ENCODE results near the gene MINDY4. TPM values are rescaled to one million over a fixed set of nuclear protein-coding genes. Genes with fewer than 3 reads are reported as not detected.

Gene MINDY4
- total RNA-seq, 1 donor from 2014 or later, result 8.5 TPM

GRCh38 chr7:30743371-30744074, 27.7 kb upstream of the MINDY4 start:
- DNase-seq, result no peak

- DNase-seq, result no peak
These were observed 27.2 kb upstream of the MINDY4 start for GRCh38 chr7:30744075-30744417.

DNA sequence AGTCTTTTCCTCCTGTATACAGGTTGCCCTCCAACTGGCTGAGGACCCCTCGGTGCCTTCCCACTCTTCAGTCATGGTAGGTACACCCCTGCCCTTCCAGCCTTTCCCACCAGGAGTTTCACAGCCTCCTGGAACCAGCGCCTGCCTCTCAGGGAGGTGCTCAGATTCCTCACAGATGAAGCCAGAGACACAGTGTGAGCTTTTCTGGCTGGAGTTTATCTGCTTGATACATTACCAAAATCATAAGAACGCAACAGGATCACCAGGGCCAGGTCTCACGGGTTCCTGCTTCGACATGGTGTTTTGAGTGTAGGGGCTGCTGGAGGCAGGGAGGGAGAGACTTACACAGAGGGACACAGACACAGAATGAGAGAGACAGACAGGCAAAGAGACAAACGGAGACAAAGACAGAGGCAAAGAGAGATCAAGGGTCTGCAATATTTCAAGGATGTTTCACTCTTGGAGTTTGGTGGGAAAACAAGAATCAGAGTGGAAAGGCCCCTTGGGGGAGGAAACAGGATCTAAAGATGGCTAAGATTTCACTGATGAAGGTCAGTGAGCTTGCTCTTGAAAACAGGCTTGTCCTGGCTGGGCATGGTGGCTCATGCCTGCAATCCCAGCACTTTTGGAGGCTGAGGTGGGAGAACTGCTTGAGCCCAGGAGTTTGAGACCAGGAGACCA, 25.8 kb upstream of the MINDY4 start:
- no peak for DNase-seq

GRCh38 chr7:30750010-30750409, 21.2 kb upstream of the MINDY4 start:
- no peak for DNase-seq

DNA sequence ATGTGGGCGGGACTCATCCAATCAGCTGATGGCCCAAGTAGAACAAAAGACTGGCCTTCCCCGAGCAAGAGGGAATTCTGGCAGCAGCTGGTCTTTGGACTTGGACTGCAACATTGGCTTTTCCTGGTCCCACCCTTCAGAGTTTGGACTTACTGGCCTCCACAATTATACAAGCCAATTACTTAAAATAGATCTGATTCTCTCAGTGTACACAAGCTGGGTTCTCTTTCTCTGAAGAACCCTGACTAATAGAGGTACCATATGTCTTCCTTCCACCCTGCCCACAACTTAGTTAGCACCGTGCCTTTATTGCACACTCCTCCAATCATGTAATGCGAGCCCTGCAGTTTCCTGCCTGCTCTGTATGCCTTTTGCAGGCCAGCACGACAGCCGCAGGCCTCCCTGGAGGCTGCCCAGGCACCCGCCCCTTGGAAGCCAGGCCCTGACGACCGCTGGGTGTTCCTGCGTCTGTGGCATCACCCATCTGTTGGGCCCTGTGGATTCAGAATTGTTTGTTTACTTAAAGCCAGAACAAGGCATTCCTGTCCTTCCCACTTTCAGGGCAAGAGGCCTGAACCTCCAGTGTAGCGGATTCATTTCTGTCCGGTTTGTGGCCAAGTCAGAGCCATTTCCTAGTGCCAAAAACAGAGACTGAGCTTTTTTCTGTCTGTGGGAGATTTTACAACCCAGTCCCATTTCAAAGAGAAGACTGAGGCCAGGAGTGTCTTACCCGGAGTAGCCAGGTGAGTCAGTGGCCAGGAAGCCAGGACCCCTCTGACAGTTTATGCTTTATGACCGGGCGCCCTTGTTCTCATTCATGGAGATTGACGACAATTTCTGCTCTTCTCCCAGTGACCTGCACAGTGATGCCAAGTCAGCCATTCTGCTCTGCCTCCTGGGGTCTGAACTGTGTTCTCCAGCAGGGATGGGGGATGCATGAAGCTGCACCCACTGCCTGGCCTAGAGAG, 20.2 kb upstream of the MINDY4 start:
- peak; percentile 87 for DNase-seq

GRCh38 chr7:30751696-30752273, 19.4 kb upstream of the MINDY4 start, which contains the start of gene INMT:
Gene INMT (plus strand): TSS chr7:30752135. CDS start chr7:30752151, 16 bp downstream.
- no peak for DNase-seq

- no peak for DNase-seq
These were observed 18.7 kb upstream of the MINDY4 start for GRCh38 chr7:30752484-30752883.

DNA sequence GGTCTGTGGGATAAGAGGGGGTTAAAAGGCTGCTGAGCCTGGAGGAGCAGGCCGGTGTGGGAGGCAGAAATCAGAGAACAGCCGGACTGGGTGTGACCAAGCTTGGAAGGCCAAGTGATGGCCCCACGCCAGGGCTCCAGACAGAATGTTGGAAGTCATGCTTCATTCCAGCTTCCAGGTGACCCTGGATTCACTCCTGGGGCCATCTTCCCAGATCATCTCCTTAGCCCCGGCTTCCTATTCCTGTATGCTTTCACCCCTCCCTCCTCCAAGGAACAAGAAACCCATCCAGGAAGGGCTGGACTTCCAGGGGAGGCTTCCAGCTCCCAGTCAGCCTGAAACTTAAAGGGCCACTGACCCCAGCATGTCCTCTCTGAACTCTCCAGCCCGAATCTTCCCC, 18.2 kb upstream of the MINDY4 start:
- peak; percentile 95 for DNase-seq

- DNase-seq, result no peak
These were observed 16.8 kb upstream of the MINDY4 start for GRCh38 chr7:30754315-30754877.

DNA sequence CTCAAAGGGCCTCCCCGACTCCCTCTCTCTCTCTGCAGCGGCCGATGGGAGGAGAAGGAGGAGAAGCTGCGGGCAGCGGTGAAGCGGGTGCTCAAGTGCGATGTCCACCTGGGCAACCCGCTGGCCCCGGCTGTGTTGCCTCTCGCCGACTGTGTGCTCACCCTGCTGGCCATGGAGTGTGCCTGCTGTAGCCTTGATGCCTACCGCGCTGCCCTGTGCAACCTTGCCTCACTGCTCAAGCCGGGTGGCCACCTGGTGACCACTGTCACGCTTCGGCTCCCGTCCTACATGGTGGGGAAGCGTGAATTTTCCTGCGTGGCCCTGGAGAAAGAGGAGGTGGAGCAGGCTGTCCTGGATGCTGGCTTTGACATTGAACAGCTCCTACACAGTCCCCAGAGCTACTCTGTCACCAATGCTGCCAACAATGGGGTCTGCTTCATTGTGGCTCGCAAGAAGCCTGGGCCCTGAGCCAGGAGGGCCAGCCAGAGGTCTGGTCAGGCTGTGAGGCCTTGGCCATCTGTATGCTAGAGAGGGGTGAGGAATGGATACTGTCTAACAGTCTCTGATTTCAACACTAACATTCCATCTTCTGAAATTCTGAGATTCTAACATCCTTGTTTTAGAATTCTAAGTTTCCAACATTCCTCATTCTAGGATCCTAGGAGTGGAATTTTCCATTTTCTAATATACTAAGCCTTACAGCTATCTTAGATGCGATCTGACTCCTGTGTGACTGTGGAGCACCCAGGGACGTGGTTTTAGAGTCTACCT, 15.6 kb upstream of the MINDY4 start:
- DNase-seq, result peak; percentile 81

- peak; percentile 50 for DNase-seq
These were observed 13.9 kb upstream of the MINDY4 start for GRCh38 chr7:30757342-30757692.

GRCh38 chr7:30760514-30761213, 10.6 kb upstream of the MINDY4 start:
- no peak for DNase-seq

DNA sequence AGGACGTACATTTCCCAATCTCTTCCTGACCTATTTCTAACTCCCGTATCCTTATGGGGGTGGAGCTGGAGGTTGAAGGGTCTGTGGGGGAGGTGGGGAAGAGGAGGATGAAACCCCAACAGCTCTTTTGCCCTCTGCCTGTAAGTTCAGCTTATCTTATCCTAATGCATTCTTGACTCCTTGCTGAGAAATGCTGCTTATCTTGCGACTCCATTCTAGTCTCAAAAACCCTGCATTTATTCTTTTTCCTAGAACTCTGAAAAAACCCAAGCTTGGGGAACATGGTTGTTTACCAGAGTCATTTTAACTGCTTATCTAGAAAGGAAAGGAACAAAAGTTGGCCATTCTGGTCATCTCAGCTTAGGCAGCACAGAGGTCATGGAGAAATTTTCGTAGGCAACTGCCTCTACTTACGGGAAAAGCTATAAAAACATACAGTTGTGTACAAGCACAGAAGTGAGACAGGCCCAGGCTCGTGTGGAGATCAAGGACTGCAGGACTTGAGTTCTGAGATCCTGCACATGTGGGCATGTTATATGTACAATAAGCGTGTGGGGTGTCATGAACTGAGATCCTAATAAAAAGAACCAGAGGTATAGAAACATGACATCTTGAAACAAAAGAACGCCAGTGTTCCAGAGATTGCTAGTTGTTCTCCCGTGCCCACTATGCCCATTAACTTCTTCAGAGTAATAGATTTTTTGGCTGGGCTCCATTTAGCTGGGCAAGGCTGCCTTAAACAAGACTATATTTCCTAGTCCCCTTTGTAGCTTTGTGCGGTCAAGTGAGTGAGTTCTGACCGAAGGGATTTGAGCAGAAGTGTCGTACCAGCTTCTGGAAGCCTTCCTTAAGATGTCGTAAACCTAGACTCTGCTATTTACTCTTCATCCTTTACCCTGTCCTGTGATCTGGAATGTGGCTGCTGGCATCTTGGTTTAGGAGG, 9.7 kb upstream of the MINDY4 start:
- no peak for DNase-seq

- peak; percentile 85 for DNase-seq
These were observed 6.9 kb upstream of the MINDY4 start for GRCh38 chr7:30764030-30764975.

- no peak for DNase-seq
These were observed 5.8 kb upstream of the MINDY4 start for GRCh38 chr7:30765408-30765807.

DNA sequence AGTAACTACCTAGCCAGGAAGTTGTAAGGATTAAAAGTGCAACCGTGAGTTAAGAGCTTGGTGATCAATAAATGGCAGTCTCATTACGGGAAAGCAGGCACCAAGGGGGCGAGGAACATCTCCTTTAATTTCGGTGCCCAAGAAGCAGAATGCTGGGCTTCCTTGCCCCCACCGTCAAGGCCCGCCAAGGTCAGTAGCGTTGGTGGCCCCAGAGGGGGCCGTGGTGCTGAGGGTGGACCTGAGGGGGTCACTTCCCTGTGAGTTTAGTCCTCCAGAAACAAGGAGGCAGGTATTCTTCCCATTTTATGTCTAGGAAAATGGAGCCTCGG, 408 bp upstream of the MINDY4 start:
- no peak for DNase-seq

GRCh38 chr7:30771880-30772425, 736 bp downstream of the MINDY4 start:
- peak; percentile 26 for DNase-seq

DNA sequence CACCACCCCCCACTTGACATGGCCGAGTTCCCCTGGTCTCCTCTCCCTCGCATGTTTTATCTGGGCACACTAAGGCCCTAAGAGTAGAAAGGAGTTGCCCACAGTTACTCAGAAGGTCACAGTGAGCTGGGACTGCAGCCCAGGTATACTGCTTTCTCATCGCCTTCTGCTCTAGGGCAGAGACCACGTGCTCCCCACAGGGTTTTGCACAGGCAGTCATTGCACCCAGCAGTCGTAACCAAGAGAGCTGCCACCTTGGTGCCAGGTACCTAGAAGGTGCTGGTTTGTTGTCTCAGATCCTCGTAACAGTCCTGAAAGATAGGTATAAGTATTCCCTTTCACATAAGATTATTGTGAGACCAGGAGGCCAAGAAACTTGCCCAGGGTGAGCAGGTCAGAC, 1.8 kb downstream of the MINDY4 start:
- DNase-seq, result no peak
